Mesenchymal stem cell (in vitro differentiated cells and primary cell): ENCODE data around the gene PGA5.

Source experiments
- DNase-seq: peaks from one replicate; pipeline ENCODE4 v3.0.0-alpha.2; 2013
- H2AFZ ChIP-seq: one replicate; pipeline ENCODE4 v1.6.1; 2013; ENCODE audit warnings: low read depth, mild to moderate bottlenecking, control low read depth, inconsistent platforms, low read length, moderate library complexity
- H2AK5ac ChIP-seq: 2 replicates; pipeline ENCODE4 v1.6.1; 2013; ENCODE audit warnings: low read length, moderate library complexity, mild to moderate bottlenecking, inconsistent platforms; ENCODE audit not compliant: severe bottlenecking
- H2BK120ac ChIP-seq: one replicate; pipeline ENCODE4 v1.6.1; 2013; ENCODE audit warnings: low read depth, mild to moderate bottlenecking, inconsistent platforms, low read length, moderate library complexity
- H2BK12ac ChIP-seq, 2 experiments: one replicate each; pipeline ENCODE4 v1.6.1; 2013; ENCODE audit warnings: inconsistent platforms in 2 of 2, low read length in 2 of 2, mild to moderate bottlenecking in 2 of 2, moderate library complexity in 2 of 2, control low read depth in 1 of 2
- H2BK15ac ChIP-seq: one replicate; pipeline ENCODE4 v1.6.1; 2013; ENCODE audit warnings: mild to moderate bottlenecking, low read depth, inconsistent platforms; ENCODE audit not compliant: poor library complexity, severe bottlenecking
- H2BK5ac ChIP-seq: 2 replicates; pipeline ENCODE4 v1.6.1; 2013; ENCODE audit warnings: low read depth, mild to moderate bottlenecking, low read length, control low read depth, inconsistent platforms; ENCODE audit not compliant: poor library complexity, severe bottlenecking
- H3K14ac ChIP-seq, 2 experiments: one replicate each; pipeline ENCODE4 v1.6.1; 2013; ENCODE audit warnings: inconsistent platforms in 2 of 2, low read length in 2 of 2, control low read depth in 1 of 2, mild to moderate bottlenecking in 1 of 2, moderate library complexity in 1 of 2
- H3K18ac ChIP-seq, 2 experiments: one replicate each; pipeline ENCODE4 v1.6.1; 2013; ENCODE audit warnings: inconsistent platforms in 2 of 2, low read length in 2 of 2, control low read depth in 1 of 2, low read depth in 1 of 2, mild to moderate bottlenecking in 1 of 2
- H3K23ac ChIP-seq, 2 experiments: one replicate each; pipeline ENCODE4 v1.6.1; 2013; ENCODE audit warnings: inconsistent platforms in 2 of 2, low read length in 2 of 2, mild to moderate bottlenecking in 2 of 2, moderate library complexity in 2 of 2, control low read depth in 1 of 2
- H3K27ac ChIP-seq: 2 replicates; pipeline ENCODE4 v1.5.1; 2013; ENCODE audit warnings: mild to moderate bottlenecking, moderate library complexity, low read length, control low read depth, inconsistent platforms; ENCODE audit not compliant: poor library complexity, severe bottlenecking
- H3K27me3 ChIP-seq, 2 experiments: 2 replicates each; pipeline versions ENCODE4 v1.6.1 to v1.7.0; 2013; ENCODE audit warnings: low read length in 2 of 2, mild to moderate bottlenecking in 2 of 2, moderate library complexity in 2 of 2, control low read depth in 1 of 2, inconsistent platforms in 1 of 2; ENCODE audit not compliant: control insufficient read depth in 1 of 2, insufficient read depth in 1 of 2
- H3K36me3 ChIP-seq, 2 experiments: 2 replicates each; pipeline versions ENCODE4 v1.6.1 to v1.7.0; 2013; ENCODE audit warnings: low read length in 2 of 2, control low read depth in 1 of 2, inconsistent platforms in 1 of 2, low read depth in 1 of 2, mild to moderate bottlenecking in 1 of 2; ENCODE audit not compliant: insufficient read depth in 2 of 2, control insufficient read depth in 1 of 2
- H3K4ac ChIP-seq, 2 experiments: one replicate each; pipeline ENCODE4 v1.6.1; 2013; ENCODE audit warnings: inconsistent platforms in 2 of 2, low read length in 2 of 2, mild to moderate bottlenecking in 2 of 2, moderate library complexity in 2 of 2, control low read depth in 1 of 2, low read depth in 1 of 2
- H3K4me1 ChIP-seq: 2 replicates; pipeline ENCODE4 v1.6.1; 2013; ENCODE audit warnings: low read depth, low read length, control low read depth; ENCODE audit not compliant: control insufficient read depth, insufficient read depth
- H3K4me2 ChIP-seq: 2 replicates; pipeline ENCODE4 v1.6.1; 2013; ENCODE audit warnings: low read length, mild to moderate bottlenecking, inconsistent platforms; ENCODE audit not compliant: poor library complexity, severe bottlenecking
- H3K4me3 ChIP-seq, 2 experiments: 2 replicates each; pipeline versions ENCODE4 v1.5.1 to v1.7.0; 2013; ENCODE audit warnings: low read length in 2 of 2, mild to moderate bottlenecking in 2 of 2, control low read depth in 1 of 2, low read depth in 1 of 2; ENCODE audit not compliant: insufficient read depth in 1 of 2
- H3K79me1 ChIP-seq: replicated peaks from 2 replicates; pipeline ENCODE4 v1.6.1; 2013; ENCODE audit warnings: mild to moderate bottlenecking, control low read depth, low read length, inconsistent platforms; ENCODE audit not compliant: poor library complexity, severe bottlenecking
- H3K9ac ChIP-seq: 2 replicates; pipeline ENCODE4 v1.7.0; 2013; ENCODE audit warnings: mild to moderate bottlenecking, low read length, moderate library complexity
- H3K9me3 ChIP-seq: 2 replicates; pipeline ENCODE4 v1.7.0; 2013; ENCODE audit warnings: mild to moderate bottlenecking, low read length; ENCODE audit not compliant: control insufficient read depth
- H4K8ac ChIP-seq: one replicate; pipeline ENCODE4 v1.6.1; 2013; ENCODE audit warnings: inconsistent platforms, mild to moderate bottlenecking, low read length, moderate library complexity
- H4K91ac ChIP-seq: one replicate; pipeline ENCODE4 v1.6.1; 2013; ENCODE audit warnings: mild to moderate bottlenecking, low read length, inconsistent platforms
- WGBS: methylation state at CpG from one replicate; pipeline ENCODE4 v1.1.7; 2013; ENCODE audit warnings: mixed read lengths; 5-methylcytosine and 5-hydroxymethylcytosine counted together

PGA5 gene

DNA sequence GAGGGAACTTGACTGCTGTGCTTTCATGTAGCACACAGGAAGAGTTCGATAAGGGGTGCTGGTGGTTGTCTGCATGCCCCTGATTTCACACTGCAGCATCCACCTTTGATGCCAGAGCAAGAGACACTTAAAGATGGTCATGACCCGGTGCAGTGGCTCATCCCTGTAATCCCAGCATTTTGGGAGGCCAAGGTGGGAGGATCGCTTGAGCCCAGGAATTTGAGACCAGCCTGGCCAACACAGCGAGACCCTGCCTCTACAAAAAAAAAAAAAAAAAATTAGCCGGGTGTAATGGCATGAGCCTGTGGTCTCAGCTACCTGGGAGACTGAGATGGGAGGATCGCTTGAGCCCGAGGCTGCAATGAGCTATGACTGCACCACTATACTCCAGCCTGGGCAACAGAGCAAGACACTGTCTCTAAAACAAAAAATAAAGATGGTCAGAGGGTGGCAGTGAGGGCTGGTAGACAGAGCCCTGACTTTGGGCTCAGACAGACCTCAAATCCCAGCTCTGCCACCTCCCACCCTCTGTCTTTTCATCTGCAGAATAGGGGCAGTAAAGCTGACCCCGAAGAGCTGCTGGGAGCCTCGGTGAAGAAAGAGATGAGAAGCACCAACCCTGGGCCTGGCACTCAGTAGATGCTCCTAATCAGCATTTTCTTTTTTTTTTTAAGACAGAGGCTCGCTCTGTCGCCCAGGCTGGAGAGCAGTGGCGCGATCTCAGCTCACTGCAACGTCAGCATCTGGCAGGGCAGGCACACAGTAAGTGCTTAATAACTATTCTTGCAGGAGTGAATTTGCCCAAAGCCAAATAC, 36.4 kb downstream of the PGA5 start:
- H4K8ac ChIP-seq, result no peak overlapping the region
- H2AK5ac ChIP-seq, result no peak overlapping the region
- H3K79me1 ChIP-seq, result no peaks in the 10 kb centered on the region
- no peak overlapping the region for H3K14ac ChIP-seq
- DNase-seq, result no peak
- no peak overlapping the region for H3K4me2 ChIP-seq
- no peak overlapping the region for H3K4ac ChIP-seq
- no peak overlapping the region for H3K9ac ChIP-seq
- 91% methylated on average over 12 of the region's 14 CpGs for WGBS
- H2BK5ac ChIP-seq, result no peak overlapping the region
- no peak overlapping the region for H3K23ac ChIP-seq
- H2BK120ac ChIP-seq, result no peak overlapping the region
- no peak overlapping the region for H2AFZ ChIP-seq
- H3K9me3 ChIP-seq, result no peaks in the 10 kb centered on the region
- no peak overlapping the region for H3K27ac ChIP-seq
- H3K36me3 ChIP-seq, result peaks cover 45 to 82% of the 10 kb centered on the region in 2 experiments
- peaks cover 9% of the 10 kb centered on the region for H3K4me1 ChIP-seq
- no peak overlapping the region for H4K91ac ChIP-seq
- no peak overlapping the region for H2BK12ac ChIP-seq
- H3K18ac ChIP-seq, result no peak overlapping the region
- no peak overlapping the region for H3K4me3 ChIP-seq
- no peaks in the 10 kb centered on the region for H3K27me3 ChIP-seq
- no peak overlapping the region for H2BK15ac ChIP-seq

DNA sequence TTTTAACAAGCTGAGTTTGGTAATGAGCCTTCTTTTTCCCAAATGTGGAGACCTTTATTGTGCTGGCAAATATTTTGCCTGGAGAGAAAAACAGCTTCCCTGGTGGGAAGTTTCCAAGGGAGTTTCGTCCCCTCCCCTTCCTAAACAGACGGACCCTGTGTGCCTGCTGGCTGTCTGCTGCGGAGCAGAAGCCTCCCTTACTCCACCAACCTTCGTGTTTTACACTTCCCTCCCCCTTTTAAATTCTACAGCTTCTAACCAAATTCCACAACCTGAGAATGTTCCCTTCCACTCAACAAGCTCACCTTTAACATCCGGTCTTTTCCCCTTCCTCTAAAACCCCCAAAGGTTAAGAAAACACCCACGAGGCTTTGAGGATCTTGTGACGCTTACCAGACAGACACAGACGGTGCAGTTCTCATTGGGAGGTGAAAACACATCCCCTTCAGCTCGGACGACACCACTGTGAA, 37.1 kb downstream of the PGA5 start:
- Histone ChIP-seq H2BK120ac (no peak overlapping the region), H3K18ac (no peak overlapping the region), H2BK5ac (no peak overlapping the region), H3K4me3 (no peak overlapping the region), H4K8ac (no peak overlapping the region), H2AK5ac (no peak overlapping the region), H4K91ac (no peak overlapping the region), H3K23ac (no peak overlapping the region), H3K9ac (no peak overlapping the region), H3K4me2 (no peak overlapping the region), H2BK15ac (no peak overlapping the region), H3K9me3 (no peaks in the 10 kb centered on the region), H3K4me1 (peaks cover 9% of the 10 kb centered on the region), H3K27ac (no peak overlapping the region), H3K79me1 (no peaks in the 10 kb centered on the region), H2AFZ (no peak overlapping the region), H3K27me3 (no peaks in the 10 kb centered on the region), H2BK12ac (no peak overlapping the region), H3K36me3 (peaks cover 47 to 83% of the 10 kb centered on the region in 2 experiments), H3K14ac (no peak overlapping the region), H3K4ac (no peak overlapping the region)
- DNase-seq, result no peak
- 21% methylated on average over 10 of the region's 10 CpGs for WGBS

DNA sequence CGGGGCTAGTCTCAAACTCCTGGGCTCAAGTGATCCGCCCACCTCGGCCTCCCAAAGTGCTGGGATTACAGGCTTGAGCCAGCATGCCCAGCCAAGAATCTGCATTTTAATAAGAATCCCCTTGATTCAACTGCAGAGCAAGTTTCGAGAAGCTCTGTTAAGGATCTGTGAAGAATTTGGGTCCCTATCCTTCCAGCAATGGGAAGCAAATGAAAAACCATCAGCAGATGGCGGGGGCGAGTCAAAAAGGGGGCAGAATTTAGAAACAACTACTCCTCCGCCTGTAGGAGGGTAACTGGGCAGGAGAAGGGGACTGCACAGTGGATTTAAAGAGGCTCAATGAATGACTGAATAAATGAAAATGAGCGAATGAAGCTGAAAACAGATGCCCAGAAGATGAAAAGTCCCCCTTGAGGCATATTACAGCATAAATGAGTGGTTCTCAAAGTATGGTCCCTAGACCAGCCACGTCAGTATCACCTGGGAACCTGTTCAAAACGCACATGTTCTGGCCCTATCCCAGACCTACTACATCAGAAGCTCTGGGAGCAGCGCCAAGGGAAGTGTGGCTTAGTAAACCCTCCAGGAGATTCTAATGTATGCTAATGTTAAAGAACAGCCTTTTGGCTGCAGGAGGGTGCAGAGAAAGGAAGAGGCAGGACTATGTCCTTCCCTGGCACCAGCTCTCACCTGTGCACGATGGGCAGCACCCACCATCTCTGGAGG, 39.1 kb downstream of the PGA5 start:
- Histone ChIP-seq H3K27ac (no peak overlapping the region), H3K23ac (no peak overlapping the region), H3K4me1 (peaks cover 4% of the 10 kb centered on the region), H4K91ac (no peak overlapping the region), H3K4me3 (no peak overlapping the region), H3K9ac (no peak overlapping the region), H3K36me3 (peaks cover 37 to 90% of the 10 kb centered on the region in 2 experiments), H3K18ac (no peak overlapping the region), H2AFZ (no peak overlapping the region), H3K4me2 (no peak overlapping the region), H3K14ac (no peak overlapping the region), H4K8ac (no peak overlapping the region), H2AK5ac (no peak overlapping the region), H3K9me3 (no peaks in the 10 kb centered on the region), H3K4ac (no peak overlapping the region), H2BK12ac (no peak overlapping the region), H2BK15ac (no peak overlapping the region), H3K79me1 (no peaks in the 10 kb centered on the region), H3K27me3 (no peaks in the 10 kb centered on the region), H2BK120ac (no peak overlapping the region), H2BK5ac (no peak overlapping the region)
- WGBS, result 91% methylated on average over 10 of the region's 12 CpGs
- no peak for DNase-seq

DNA sequence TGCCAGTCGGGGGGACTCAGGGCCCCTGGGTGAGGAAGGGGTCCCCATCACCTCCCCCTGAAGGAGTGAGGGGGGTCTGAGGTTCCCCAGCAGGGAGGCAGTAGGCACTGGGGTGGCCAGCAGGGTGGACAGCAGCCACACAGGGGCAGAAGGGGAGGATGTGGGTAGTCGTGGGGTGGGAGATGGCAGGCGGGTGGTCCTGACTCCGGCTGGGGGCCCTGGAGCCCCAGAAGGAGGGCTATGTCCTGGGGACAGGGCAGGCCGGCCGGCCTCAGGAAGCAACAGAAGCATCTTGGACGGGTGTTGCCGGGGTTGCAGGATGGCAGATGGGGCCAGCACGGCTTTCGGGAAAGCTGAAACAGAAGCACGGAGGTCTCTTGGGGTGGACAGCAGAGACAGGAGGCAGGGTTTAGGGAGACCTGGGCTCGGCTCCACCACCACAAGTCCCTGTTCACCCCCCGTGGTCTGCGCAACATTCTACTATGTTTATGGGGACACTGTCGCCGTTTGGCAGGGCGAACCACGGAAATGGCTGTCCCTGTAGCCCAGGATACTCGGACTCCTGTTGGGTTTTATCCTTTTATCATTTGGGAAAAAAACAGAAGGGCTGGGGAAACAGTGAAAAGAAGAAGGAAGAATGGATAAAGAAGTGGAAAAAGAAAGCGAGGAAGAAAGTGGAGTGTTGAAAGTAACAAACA, 40.1 kb downstream of the PGA5 start:
- no peak overlapping the region for H3K23ac ChIP-seq
- H2BK12ac ChIP-seq, result no peak overlapping the region
- H2AFZ ChIP-seq, result no peak overlapping the region
- H3K79me1 ChIP-seq, result no peaks in the 10 kb centered on the region
- H3K27ac ChIP-seq, result no peak overlapping the region
- H3K36me3 ChIP-seq, result peaks cover 40 to 90% of the 10 kb centered on the region in 2 experiments
- no peak overlapping the region for H4K91ac ChIP-seq
- H3K14ac ChIP-seq, result no peak overlapping the region
- no peak overlapping the region for H4K8ac ChIP-seq
- no peak overlapping the region for H2AK5ac ChIP-seq
- H3K27me3 ChIP-seq, result no peaks in the 10 kb centered on the region
- H3K4ac ChIP-seq, result no peak overlapping the region
- no peak overlapping the region for H3K9ac ChIP-seq
- DNase-seq, result no peak
- peaks cover 4% of the 10 kb centered on the region for H3K4me1 ChIP-seq
- H3K4me3 ChIP-seq, result no peak overlapping the region
- H3K9me3 ChIP-seq, result no peaks in the 10 kb centered on the region
- WGBS, result 93% methylated on average over 20 of the region's 20 CpGs
- no peak overlapping the region for H3K18ac ChIP-seq
- no peak overlapping the region for H2BK5ac ChIP-seq
- H2BK15ac ChIP-seq, result no peak overlapping the region
- H3K4me2 ChIP-seq, result no peak overlapping the region
- no peak overlapping the region for H2BK120ac ChIP-seq
